Omental fat pad (tissue), 4 donors: Measurements from ENCODE around the gene RFC5. TPM values are rescaled to one million over a fixed set of nuclear protein-coding genes. Genes with fewer than 3 reads are reported as not detected.

Source experiments
- ATAC-seq: fragments of 150-250 bp; one replicate; pipeline ENCODE4 v1.9.1; 2016; ENCODE audit warnings: mild to moderate bottlenecking, moderate library complexity; ENCODE audit not compliant: low FRiP score
- DNase-seq: peaks from one replicate; pipeline ENCODE4 v3.0.0-alpha.2; 2019; ENCODE audit warnings: low spot score
- total RNA-seq, 4 donors: library from RNA; depleted of rRNA; stranded (reverse); fragments of >200 nt; gene quantifications; one replicate each; pipeline ENCODE4 v1.1.0, GENCODE V29; 2016
- TF ChIP-seq, protein P1 (sequence below), 3 donors: fragments of 450-650 bp; IDR thresholded peaks; one replicate each; pipeline ENCODE4 v1.5.1; 2016 to 2017; ENCODE audit warnings: antibody characterized with exemption in 3 of 3, mild to moderate bottlenecking in 3 of 3, moderate library complexity in 2 of 3

The RFC5 gene
- total RNA-seq, 4 donors from 2014 or later: 4.7 to 14.8 (median 6.4) TPM

DNA sequence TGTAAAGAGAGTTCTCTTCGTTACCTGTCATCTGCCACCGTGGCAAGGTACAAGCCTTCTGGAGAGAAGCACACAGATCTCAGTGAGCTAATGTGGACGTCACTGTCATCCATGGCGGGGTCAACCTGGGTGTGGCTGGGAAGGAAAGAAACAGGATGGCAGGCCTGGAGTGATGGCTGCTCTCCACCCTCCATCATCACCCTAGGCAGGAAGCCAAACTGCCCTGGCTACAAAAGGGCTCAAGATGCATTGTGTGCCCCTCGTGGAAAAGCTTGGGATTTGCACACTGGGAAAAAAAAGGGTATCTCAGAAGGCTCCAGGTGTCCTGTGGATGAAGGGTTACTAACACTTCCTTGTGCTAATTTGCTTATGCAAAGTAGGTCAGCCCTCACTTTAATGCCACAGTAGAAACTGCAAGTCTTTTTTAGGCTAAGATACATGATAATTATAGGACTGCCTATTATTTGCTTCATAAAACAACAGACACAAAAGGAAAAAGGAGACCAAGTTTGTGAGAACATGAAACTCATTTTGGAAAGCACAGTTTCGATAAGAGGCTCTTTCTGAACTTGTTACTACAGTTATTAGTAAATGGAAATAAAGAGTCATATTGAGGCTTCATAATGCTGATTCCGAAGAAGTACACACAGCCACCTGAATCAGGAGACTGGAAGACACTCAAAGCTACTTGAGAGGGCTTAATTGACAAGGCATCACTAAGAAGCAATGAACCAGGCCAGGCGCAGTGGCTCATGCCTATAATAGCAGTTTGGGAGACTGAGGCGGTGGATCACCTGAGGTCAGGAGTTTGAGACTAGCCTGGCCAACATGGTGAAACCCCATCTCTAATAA is 18.9 kb downstream of the RFC5 start:
- ATAC-seq (no peak), DNase-seq (no peak)
- TF ChIP-seq, protein P1, sequence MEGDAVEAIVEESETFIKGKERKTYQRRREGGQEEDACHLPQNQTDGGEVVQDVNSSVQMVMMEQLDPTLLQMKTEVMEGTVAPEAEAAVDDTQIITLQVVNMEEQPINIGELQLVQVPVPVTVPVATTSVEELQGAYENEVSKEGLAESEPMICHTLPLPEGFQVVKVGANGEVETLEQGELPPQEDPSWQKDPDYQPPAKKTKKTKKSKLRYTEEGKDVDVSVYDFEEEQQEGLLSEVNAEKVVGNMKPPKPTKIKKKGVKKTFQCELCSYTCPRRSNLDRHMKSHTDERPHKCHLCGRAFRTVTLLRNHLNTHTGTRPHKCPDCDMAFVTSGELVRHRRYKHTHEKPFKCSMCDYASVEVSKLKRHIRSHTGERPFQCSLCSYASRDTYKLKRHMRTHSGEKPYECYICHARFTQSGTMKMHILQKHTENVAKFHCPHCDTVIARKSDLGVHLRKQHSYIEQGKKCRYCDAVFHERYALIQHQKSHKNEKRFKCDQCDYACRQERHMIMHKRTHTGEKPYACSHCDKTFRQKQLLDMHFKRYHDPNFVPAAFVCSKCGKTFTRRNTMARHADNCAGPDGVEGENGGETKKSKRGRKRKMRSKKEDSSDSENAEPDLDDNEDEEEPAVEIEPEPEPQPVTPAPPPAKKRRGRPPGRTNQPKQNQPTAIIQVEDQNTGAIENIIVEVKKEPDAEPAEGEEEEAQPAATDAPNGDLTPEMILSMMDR (IDR thresholded peaks at IDR 0.05): no peak

DNA sequence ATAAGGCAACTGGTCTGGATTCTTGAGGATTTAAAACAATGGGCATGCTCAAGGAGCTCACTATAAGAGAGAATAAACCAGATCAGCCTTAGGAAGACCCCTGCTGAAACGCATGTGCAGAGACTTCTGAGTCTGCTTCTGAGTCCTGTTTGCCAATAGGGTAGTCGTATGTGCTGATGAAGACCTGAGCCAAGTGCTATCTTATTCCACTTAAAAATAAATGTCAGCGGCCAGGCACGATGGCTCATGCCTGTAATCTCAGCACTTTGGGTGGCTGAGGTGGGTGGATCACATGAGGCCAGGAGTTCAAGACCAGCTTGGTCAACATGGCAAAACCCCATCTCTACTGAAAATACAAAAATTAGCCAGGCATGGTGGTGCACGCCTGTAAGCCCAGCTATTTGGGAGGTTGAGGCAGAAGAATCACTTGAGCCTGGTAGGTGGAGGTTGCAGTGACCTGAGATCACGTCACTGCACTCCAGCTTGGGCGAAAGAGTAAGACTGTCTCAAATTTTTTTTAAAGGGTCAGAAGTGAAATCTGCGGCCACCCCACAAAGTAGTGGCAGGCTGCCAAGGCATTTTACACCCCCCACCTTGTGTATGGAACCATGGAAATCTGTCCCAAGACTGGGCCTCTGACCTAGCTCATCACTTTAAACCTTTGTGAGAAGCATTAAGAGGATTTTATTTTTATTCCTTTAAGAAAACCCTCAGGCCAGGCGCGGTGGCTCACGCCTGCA is 20.3 kb downstream of the RFC5 start:
- no peak for ATAC-seq
- no peak for DNase-seq
- TF ChIP-seq, protein P1 (IDR thresholded peaks at IDR 0.05): no peak

DNA sequence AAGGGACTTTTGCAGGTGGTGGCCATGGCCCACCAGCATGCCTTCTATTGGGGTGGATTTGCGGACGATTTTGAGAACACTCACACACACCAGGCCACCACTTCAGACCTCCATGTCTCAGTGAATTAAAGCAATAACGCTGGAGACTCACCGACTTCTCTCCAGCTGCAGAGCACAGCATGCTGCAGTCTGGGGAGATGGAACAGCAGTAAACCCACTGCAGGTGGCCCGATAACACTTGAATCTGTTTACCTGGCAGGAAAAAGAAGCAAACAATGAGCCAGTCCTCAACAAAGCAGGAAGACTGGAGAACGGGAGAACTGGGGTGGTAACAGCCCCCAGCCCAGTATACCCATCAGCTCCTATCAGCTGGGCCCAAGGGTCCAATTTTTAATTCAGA is 21.6 kb downstream of the RFC5 start:
- ATAC-seq (no peak), DNase-seq (no peak)
- TF ChIP-seq, protein P1 (IDR thresholded peaks at IDR 0.05): no peak

DNA sequence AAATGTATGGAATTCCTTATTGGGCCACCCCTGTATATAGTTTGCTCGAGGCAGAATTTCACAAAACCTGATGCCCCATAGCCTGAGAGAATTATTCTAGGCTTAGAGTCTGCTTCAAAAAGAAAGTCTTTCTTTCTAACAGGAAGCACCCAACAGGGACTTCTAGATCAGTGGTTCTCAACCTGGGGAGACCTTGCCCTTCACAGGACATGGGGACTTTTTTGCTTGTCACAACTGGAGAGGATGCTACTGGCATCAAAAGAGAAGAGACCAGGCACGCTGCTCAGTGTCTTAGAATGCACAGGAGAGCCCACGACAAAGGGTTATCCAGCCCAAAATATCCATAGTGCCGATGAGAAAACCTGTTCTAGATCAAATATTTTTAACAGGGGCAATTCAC is 25.6 kb downstream of the RFC5 start:
- no peak for DNase-seq
- TF ChIP-seq, protein P1 (IDR thresholded peaks at IDR 0.05): no peak
- no peak for ATAC-seq

DNA sequence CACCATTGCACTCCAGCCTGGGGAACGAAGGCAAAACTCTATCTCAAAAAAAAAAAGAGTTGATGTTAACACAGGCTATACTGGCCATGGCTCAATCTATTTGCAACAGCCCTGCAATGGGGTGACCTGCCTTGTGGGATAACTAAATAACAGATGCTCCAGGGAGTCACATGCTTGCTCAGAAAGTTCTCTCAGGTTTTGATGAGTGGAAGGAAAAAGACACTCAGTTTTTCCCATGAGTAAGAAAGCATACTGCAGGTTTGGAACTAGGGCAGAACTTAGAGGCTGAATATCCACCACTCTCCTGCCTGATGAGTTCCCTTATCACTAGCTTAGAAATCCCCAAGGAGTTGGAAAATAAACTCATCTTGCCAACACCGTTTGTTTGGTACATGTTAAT is 27.6 kb downstream of the RFC5 start:
- no peak for DNase-seq
- ATAC-seq: no peak
- TF ChIP-seq, protein P1 (IDR thresholded peaks at IDR 0.05): no peak

DNA sequence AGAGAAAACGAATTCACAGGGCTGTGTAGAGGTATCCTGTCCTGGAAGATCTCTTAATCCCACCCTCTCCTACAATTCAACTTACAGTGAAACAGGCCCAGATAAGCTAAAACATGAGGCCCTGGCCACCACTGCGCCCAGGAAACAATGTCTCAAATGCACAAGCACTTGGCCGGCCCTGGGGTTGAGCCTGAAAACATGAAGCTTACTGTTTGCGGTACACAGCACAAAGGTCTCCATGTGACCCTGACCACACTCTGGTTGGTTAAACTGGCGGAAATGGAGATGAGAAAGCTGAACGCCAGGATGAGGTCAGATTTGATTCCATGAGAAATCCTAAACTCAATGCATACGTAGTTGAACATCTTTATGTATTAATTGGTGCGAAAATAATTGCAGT is 28.1 kb downstream of the RFC5 start:
- TF ChIP-seq, protein P1 (IDR thresholded peaks at IDR 0.05): no peak
- ATAC-seq (no peak), DNase-seq (no peak)
